NCI-H526 (cell line): ENCODE measurements around the gene PEX6.
A peak's percentile ranks its signal among the peaks of the same experiment; 100 is the strongest.

Experiments used
- DNase-seq, 2 experiments: peaks; one replicate each; lab custom pipeline; 2025; lab: John Stamatoyannopoulos, UW

Gene PEX6

DNA sequence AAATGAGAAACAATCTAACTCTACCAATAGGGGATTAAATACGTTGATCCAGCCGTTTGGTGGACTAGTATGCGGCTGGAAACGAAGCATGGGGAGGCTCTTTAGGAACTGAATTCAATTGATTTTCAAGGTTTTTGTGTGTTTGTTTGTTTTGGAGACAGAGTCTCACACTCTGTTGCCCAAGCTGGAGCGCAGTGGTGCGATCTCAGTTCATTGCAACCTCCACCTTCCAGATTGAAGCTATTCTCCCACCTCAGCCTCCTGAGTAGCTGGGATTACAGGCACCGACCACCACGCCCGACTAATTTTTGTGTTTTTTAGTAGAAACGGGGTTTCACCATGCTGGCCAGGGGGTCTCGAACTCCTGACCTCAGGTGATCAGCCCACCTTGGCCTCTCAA lies 42.6 kb downstream of the PEX6 start:
- no peak for DNase-seq

DNA sequence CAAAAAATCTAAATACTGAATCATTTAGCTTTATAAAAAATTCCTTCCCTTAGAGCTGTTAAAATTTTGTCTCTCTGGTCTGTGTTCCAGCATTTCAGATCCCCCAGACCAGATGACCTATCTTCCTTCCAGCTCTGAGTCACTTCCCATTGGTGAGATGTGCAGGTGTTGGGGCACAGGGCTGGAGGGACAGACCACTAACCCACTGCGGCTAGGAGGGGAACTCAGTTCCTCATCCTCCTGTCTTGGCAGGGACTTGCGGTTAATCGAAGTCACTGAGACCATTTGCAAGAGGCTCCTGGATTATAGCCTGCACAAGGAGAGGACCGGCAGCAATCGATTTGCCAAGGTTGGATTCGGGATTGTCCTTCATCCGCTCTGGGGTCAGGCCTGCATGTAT lies 43.7 kb downstream of the PEX6 start:
- no peak for DNase-seq

DNA sequence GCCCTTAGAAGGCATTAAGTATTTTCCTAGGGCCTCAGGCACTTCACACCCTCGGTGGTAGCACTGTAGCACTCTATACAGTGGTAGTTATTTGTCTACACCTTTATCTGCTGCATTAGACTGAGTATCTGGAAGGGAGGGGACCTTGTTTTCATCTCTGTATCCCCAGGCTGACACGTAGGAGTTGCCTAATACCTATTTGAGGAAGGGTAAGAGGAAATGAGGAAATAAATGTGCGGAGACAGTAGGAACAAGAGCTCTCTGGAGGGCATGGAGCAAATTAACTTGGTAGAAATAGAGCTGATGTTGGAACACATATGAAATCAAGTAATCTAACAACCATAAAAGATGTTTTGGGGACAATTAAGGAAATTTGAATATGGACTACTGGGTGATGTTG lies 45.8 kb downstream of the PEX6 start:
- DNase-seq, result no peak

DNA sequence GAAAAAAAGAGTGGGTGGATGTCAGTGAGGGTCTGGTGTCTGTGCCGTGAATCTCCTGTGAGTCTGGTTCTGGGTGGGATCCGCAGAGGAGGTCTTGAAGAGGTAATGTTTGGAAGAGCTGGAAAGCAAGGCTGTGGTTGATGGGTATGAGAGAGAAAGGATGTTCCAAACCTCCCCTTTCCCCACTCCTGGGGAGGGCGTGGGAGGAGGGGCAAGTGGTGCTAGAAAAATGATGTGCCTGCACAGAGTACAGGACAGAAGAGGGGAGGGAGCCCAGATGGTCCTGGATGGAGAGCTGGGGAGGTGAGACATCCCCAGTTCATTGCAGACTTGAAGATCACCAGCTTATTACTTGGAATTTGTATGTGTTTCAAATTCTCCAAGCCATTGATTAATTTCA lies 46.6 kb downstream of the PEX6 start:
- no peak for DNase-seq

DNA sequence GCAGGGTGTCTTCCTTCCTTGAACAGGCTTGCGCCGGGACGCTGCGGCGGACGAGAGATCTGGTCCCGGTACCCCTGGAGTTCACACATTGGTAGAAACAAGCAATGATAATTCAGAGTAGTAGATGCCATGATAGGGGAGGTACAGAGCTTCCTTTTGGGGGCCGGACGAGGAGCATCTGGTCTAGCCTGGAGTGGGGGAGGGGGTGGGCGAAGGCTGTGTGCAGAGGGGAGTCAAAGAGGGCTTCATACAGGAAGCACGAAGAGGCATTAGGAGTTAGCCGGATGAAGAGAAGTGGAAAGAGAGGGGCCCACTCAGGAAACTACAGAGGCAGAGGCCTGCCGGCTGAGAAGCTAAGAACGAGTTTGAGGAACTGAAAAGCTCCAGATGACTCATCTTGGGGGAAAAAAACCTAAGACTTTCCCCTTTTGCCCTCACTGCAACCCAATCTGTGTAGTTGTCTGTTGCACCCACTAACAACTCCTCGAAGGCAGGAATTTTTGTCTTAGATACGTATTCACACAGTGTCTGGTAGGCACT lies 49.1 kb downstream of the PEX6 start:
- DNase-seq, result peak in 1 of 2 experiments; percentile 75

DNA sequence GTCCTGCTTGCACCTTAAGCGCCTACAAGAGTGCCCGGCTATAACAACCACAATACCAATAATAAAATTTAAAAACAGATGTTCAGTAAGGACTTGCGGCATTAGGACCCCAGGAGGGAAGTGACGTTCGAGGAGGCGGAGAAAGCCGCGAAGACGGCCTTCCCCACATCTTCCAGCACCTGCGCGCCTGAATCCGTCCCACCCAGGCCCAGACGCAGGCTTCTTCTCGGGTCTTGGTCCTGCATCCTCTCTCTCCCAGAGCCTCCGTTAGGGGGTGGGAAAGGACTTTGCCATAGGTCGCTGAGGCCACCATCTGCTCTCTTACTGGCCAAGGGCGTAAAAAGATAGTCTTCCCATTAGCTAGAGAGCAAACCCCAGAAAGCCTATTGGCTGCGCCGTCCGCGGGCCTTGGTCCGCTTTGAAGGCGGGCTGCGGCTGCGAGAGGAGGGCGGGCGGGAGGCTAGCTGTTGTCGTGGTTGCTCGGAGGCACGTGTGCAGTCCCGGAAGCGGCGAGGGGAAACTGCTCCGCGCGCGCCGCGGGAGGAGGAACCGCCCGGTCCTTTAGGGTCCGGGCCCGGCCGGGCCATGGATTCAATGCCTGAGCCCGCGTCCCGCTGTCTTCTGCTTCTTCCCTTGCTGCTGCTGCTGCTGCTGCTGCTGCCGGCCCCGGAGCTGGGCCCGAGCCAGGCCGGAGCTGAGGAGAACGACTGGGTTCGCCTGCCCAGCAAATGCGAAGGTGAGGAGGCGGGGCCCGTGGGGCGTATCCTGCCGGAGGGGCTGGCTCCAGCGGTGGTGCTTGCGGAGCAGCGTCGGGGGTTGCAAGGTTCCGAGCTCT lies 49.8 kb downstream of the PEX6 start, which contains the start of gene CNPY3:
Gene CNPY3 (plus strand): TSS at position 495 of the 835 bp plus-strand sequence. CDS start 91 bp downstream, at position 586.
- peak; percentile 96 to 98 for DNase-seq

DNA sequence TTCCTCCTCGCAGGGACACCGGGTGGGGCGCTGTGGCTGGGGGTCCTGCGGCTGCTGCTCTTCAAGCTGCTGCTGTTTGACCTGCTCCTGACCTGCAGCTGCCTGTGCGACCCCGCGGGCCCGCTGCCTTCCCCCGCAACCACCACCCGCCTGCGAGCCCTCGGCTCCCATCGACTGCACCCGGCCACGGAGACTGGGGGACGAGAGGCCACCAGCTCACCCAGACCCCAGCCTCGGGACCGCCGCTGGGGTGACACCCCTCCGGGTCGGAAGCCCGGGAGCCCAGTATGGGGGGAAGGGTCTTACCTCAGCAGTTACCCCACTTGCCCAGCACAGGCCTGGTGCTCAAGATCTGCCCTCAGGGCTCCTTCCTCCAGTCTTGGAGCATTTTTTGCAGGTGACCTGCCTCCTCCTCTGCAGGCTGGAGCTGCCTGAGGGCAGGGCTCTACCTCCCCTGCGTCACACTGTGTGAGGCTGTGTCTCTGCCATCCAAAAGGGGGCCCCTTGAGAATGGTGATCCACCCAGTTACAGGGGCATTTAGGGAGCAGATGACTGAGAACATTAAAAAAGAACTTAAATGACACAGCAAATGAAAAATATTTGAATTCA lies 53.6 kb downstream of the PEX6 start:
- DNase-seq, result no peak

DNA sequence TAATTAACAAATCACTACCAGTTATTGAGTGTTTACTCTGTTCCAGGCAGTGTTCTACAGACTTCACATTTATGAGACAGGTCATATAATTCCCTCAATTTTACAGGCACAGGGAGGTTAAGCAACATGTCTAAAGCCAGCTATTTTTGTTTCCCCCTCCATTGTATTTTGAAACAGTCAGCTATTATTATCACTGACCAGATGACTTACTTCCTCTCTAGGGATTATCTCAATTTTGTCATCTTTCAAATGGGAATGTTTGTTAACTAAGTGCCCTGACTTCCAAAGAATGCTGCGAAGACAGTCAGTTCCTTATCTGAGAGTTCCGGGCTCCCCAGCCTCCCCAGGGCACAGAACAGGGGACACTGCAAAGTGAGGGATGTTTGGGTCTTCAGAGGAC lies 55.3 kb downstream of the PEX6 start:
- DNase-seq, result no peak

DNA sequence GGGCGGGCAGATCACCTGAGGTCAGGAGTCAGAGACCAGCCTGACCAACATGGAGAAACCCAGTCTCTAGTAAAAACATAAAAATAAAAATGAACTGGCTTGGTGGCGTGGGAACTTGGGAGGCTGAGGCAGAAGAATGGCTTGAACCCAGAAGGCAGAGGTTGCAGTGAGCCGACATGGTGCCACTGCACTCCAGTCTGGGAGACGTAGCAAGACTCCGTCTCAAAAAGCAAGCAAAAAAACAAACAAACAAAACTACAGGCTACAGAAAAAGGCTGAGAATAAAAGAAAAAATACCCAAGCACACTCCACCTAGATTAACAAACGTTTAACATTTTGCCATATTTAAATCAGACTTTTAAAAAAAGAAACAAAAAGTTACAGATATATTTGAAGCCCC lies 57.2 kb downstream of the PEX6 start:
- no peak for DNase-seq

DNA sequence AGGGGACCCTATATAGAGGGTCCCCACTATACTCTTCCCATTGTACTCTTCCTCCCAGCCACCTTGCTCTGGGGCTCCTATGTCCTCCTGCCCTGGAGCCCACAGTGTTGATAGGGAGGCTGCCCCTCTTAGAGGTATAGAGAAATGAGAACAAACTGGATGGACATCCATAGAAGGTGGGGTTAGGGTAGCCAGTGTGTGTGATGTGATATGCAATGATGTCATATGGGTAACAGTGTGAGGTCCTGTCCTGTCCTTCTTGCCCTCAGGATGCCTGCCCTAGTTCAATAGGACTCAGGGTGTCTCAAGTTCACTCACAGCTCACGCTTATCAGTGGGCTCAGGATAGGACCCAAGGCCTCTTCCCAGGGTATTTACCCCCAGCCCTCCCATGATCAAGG lies 62.7 kb downstream of the PEX6 start:
- no peak for DNase-seq

DNA sequence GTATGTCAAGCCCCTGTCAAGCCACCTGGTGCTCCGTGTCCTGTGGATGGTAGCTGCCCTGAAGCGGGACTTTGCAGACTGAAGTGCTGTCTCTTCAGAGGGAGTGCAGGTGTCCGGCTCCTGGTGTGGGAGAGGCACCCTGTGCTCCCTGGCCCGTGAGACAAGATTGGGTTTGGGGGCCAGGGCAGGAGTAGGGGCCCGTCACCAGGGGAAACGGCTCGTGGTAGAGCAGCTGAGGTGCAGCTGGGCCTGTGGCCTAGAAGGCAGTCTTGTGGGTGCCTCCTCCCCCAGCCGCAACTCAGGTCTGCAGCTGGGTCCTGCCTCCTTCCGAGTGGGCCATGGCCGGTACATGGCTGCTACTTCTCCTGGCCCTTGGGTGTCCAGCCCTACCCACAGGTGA lies 63.2 kb downstream of the PEX6 start, which contains the start of gene PTCRA:
Gene PTCRA (plus strand): TSS at position 322 of the 400 bp plus-strand sequence. CDS start 17 bp downstream, at position 339.
- no peak for DNase-seq

DNA sequence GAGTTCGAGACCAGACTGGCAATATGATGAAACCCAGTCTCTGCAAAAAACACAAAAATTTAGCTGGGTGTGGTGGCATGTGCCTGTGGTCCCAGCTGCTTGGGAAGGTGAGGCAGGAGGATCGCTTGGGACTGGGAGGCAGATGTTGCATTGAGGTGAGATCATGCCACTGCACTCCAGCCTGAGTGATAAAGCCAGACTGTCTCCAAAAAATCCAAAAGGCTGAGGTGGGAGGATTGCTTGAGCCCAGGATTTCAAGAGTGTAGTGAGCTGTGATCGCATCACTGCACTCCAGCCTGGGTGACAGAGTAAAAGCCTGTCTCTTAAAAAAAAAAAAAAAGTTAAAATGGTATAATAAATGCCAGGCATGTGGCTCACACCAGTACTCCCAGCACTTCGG lies 64.4 kb downstream of the PEX6 start:
- DNase-seq, result no peak
